GM18951 (cell line): ENCODE results near the gene SLC2A13.

Experiments
- POLR2A ChIP-seq: IDR thresholded peaks from 4 replicates; pipeline ENCODE4 v1.6.1; 2011; ENCODE audit warnings: mild to moderate bottlenecking; ENCODE audit not compliant: insufficient read length, insufficient read depth; ENCODE audit errors: extremely low read depth
- in situ Hi-C: fragments of 300-500 bp; cut with MboI; formaldehyde crosslinking; loops from one replicate; pipeline ENCODE4 v1.12.0; 2022; ENCODE audit warnings: low sequenced_read_pairs, mixed read lengths, inconsistent platforms; ENCODE audit not compliant: unreplicated experiment

Gene SLC2A13

GRCh38 chr12:39743655-39744054 lies 362.2 kb downstream of the SLC2A13 start:
- no peak for TF ChIP-seq POLR2A
- in situ Hi-C loops = no loop called here

GRCh38 chr12:39736406-39736805 lies 369.5 kb downstream of the SLC2A13 start:
- no peak for TF ChIP-seq POLR2A
- in situ Hi-C loops = no loop called here

GRCh38 chr12:39723831-39724230 lies 382.1 kb downstream of the SLC2A13 start:
- no peak for TF ChIP-seq POLR2A
- in situ Hi-C loops = no loop called here

- TF ChIP-seq POLR2A = no peak
- in situ Hi-C loops = no loop called here
These were observed 383.4 kb downstream of the SLC2A13 start for GRCh38 chr12:39722504-39722903.

- no peak for TF ChIP-seq POLR2A
- in situ Hi-C loops = no loop called here
These were observed 392.3 kb downstream of the SLC2A13 start for GRCh38 chr12:39713552-39713951.

- in situ Hi-C loops = no loop called here
- TF ChIP-seq POLR2A = no peak
These were observed 393.5 kb downstream of the SLC2A13 start for GRCh38 chr12:39712334-39712733.
